Medulla oblongata (tissue), 1 donor: ENCODE results near the gene SEC23B.
"Not testable (repeated sequence)": the region's sequence is repeated elsewhere in the genome, so short reads cannot be mapped to it uniquely, and the experiment has no call there.

Experiments used
- DNase-seq: peaks from one replicate; pipeline ENCODE4 v3.0.0-alpha.2; 2015; ENCODE audit errors: extremely low spot score

SEC23B gene

GRCh38 chr20:18524646-18525045 is 16.9 kb downstream of the SEC23B start:
- no peak for DNase-seq

GRCh38 chr20:18526761-18527160 is 19.0 kb downstream of the SEC23B start:
- not testable (repeated sequence) for DNase-seq

GRCh38 chr20:18527339-18527738 is 19.6 kb downstream of the SEC23B start:
- no peak for DNase-seq

- no peak for DNase-seq
Measured at GRCh38 chr20:18527836-18528235, 20.1 kb downstream of the SEC23B start.

GRCh38 chr20:18529041-18529440 is 21.3 kb downstream of the SEC23B start:
- no peak for DNase-seq

GRCh38 chr20:18532626-18533025 is 24.9 kb downstream of the SEC23B start:
- DNase-seq = no peak

GRCh38 chr20:18533491-18533890 is 25.8 kb downstream of the SEC23B start:
- DNase-seq = no peak

GRCh38 chr20:18533978-18534644 is 26.4 kb downstream of the SEC23B start:
- DNase-seq = no peak

GRCh38 chr20:18537651-18538050 is 29.9 kb downstream of the SEC23B start:
- no peak for DNase-seq

GRCh38 chr20:18541741-18542140 is 34.0 kb downstream of the SEC23B start:
- DNase-seq = no peak

- no peak for DNase-seq
Measured at GRCh38 chr20:18543216-18543615, 35.5 kb downstream of the SEC23B start.

GRCh38 chr20:18543932-18544331 is 36.2 kb downstream of the SEC23B start:
- no peak for DNase-seq

GRCh38 chr20:18545566-18545965 is 37.8 kb downstream of the SEC23B start:
- DNase-seq = no peak

- DNase-seq = no peak
Measured at GRCh38 chr20:18548465-18548864, 40.7 kb downstream of the SEC23B start.

- DNase-seq = no peak
Measured at GRCh38 chr20:18553746-18554145, 46.0 kb downstream of the SEC23B start.

- DNase-seq = peak; percentile 93
Measured at GRCh38 chr20:18566892-18567738, 59.4 kb downstream of the SEC23B start, which contains the start of gene SMIM26. Gene SMIM26 (plus strand): TSS chr20:18567432. CDS start chr20:18567479, 47 bp downstream.

- no peak for DNase-seq
Measured at GRCh38 chr20:18567739-18568091, 60.0 kb downstream of the SEC23B start.

GRCh38 chr20:18571009-18571408 is 63.3 kb downstream of the SEC23B start:
- DNase-seq = no peak

GRCh38 chr20:18571578-18571977 is 63.8 kb downstream of the SEC23B start:
- peak; percentile 25 for DNase-seq

- DNase-seq = no peak
Measured at GRCh38 chr20:18577942-18578341, 70.2 kb downstream of the SEC23B start.

GRCh38 chr20:18578581-18578980 is 70.8 kb downstream of the SEC23B start:
- no peak for DNase-seq

- DNase-seq = no peak
Measured at GRCh38 chr20:18580012-18580411, 72.3 kb downstream of the SEC23B start.

GRCh38 chr20:18585134-18585533 is 77.4 kb downstream of the SEC23B start:
- DNase-seq = no peak
